Loucy (cell line): ENCODE measurements around the gene CERS6.

Experiments
- H2AFZ ChIP-seq: fragments of 200-600 bp; sonication (generic); 2 replicates; pipeline ENCODE4 v1.6.0; 2016; ENCODE audit warnings: antibody characterized with exemption, mild to moderate bottlenecking, low read length, moderate library complexity
- H3F3A ChIP-seq: fragments of 200-600 bp; 2 replicates; pipeline ENCODE4 v1.6.0; 2016; ENCODE audit warnings: antibody characterized with exemption, low read depth, mild to moderate bottlenecking
- H3K27me3 ChIP-seq: fragments of 200-600 bp; sonication (generic); 2 replicates; pipeline ENCODE4 v1.6.1; 2014; ENCODE audit warnings: low read length, mild to moderate bottlenecking; ENCODE audit not compliant: insufficient read depth, poor library complexity, severe bottlenecking
- H3K36me3 ChIP-seq: fragments of 200-600 bp; sonication (generic); 2 replicates; pipeline ENCODE4 v1.6.1; 2016; ENCODE audit warnings: low read length; ENCODE audit not compliant: insufficient read depth
- H3K4me1 ChIP-seq: fragments of 200-600 bp; sonication (generic); 2 replicates; pipeline ENCODE4 v1.5.1; 2014; ENCODE audit warnings: low read length, mild to moderate bottlenecking; ENCODE audit not compliant: insufficient read depth, poor library complexity, severe bottlenecking
- H3K4me2 ChIP-seq: fragments of 200-600 bp; sonication (generic); 2 replicates; pipeline ENCODE4 v1.6.0; 2014; ENCODE audit warnings: antibody characterized with exemption, low read length, low read depth, mild to moderate bottlenecking; ENCODE audit not compliant: poor library complexity, severe bottlenecking
- H3K4me3 ChIP-seq: fragments of 200-600 bp; sonication (generic); 2 replicates; pipeline ENCODE4 v1.5.1; 2014; ENCODE audit warnings: low read length, mild to moderate bottlenecking, mixed read lengths; ENCODE audit not compliant: poor library complexity, severe bottlenecking
- H3K79me2 ChIP-seq: fragments of 200-600 bp; sonication (generic); 2 replicates; pipeline ENCODE4 v1.6.1; 2014; ENCODE audit warnings: low read length; ENCODE audit not compliant: insufficient read depth
- H3K9ac ChIP-seq: fragments of 200-600 bp; sonication (generic); 2 replicates; pipeline ENCODE4 v1.6.0; 2014; ENCODE audit warnings: mild to moderate bottlenecking, low read depth, low read length, moderate library complexity; ENCODE audit not compliant: poor library complexity, severe bottlenecking
- H3K9me2 ChIP-seq: fragments of 200-600 bp; sonication (generic); replicated peaks from 2 replicates; pipeline ENCODE4 v1.6.1; 2016; ENCODE audit warnings: low read depth, low read length, mixed read lengths
- H3K9me3 ChIP-seq: fragments of 200-600 bp; sonication (generic); 2 replicates; pipeline ENCODE4 v1.6.1; 2014; ENCODE audit warnings: mild to moderate bottlenecking, antibody characterized with exemption, low read length, low read depth; ENCODE audit not compliant: insufficient read depth
- H4K20me1 ChIP-seq: fragments of 200-600 bp; sonication (generic); 2 replicates; pipeline ENCODE4 v1.6.0; 2014; ENCODE audit warnings: antibody characterized with exemption, low read length, mild to moderate bottlenecking; ENCODE audit not compliant: insufficient read depth, poor library complexity, severe bottlenecking
- CTCF ChIP-seq: fragments of 200-600 bp; sonication (generic); conservative IDR thresholded peaks from 2 replicates; pipeline ENCODE4 v1.5.1; 2014; ENCODE audit warnings: mild to moderate bottlenecking, antibody characterized with exemption, low read length
- EZH2phosphoT487 ChIP-seq: fragments of 200-600 bp; IDR thresholded peaks from 2 replicates; pipeline ENCODE4 v1.6.1; 2018; ENCODE audit warnings: antibody characterized with exemption, mild to moderate bottlenecking, moderate library complexity, borderline replicate concordance

CERS6 gene

DNA sequence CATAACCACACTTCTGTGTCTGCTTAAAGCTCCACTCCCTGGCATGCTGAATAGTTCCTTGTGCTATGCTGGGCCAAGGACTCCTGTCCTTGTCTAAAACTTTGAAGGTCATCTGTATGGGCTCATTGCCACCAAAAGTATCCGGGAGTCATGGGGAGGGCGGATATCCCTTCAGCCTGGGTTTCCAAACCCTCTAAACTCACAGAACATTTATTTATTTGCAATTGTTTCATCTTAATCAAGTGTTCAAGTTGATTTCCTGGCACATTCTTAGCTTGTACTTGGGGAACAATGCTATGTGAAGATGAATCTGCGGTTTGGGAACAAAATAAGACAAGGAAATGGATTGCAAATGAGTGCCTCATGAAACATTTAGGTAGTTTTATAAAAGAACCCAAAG, 348.1 kb downstream of the CERS6 start:
- no peak overlapping the region for H3K4me2 ChIP-seq
- no peaks in the 10 kb centered on the region for H3K9me2 ChIP-seq
- no peaks in the 10 kb centered on the region for H3K9me3 ChIP-seq
- no peak overlapping the region for H3K9ac ChIP-seq
- H4K20me1 ChIP-seq: no peaks in the 10 kb centered on the region
- H2AFZ ChIP-seq: no peak overlapping the region
- H3F3A ChIP-seq: no peaks in the 10 kb centered on the region
- H3K36me3 ChIP-seq: no peaks in the 10 kb centered on the region
- no peaks in the 10 kb centered on the region for H3K4me1 ChIP-seq
- no peak overlapping the region for H3K4me3 ChIP-seq
- no peaks in the 10 kb centered on the region for H3K79me2 ChIP-seq
- TF ChIP-seq CTCF (no peak), EZH2phosphoT487 (no peak)
- H3K27me3 ChIP-seq: no peaks in the 10 kb centered on the region

DNA sequence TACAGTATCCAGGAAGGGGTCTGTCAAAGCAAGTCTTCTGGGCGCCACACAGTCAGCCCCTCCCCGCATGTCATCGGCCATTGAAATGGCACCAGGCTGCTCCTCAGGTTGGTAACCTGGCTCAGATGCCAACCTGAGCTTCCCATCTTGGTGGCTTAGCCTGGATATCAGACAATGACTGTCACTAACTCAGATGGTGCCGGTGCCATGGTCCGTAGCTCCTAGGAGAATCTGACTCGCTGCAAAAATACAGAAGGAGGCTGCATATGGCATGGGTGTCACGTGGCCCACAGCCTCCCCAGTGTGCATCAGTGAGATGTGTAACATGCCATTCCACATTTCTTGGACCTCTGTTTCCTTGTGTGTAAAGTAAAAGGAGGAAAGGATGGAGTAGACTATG, 349.5 kb downstream of the CERS6 start:
- no peaks in the 10 kb centered on the region for H3K27me3 ChIP-seq
- H3K36me3 ChIP-seq: no peaks in the 10 kb centered on the region
- H2AFZ ChIP-seq: no peak overlapping the region
- H3K4me2 ChIP-seq: no peak overlapping the region
- no peaks in the 10 kb centered on the region for H4K20me1 ChIP-seq
- H3K9me2 ChIP-seq: no peaks in the 10 kb centered on the region
- no peaks in the 10 kb centered on the region for H3K4me1 ChIP-seq
- no peaks in the 10 kb centered on the region for H3F3A ChIP-seq
- no peaks in the 10 kb centered on the region for H3K9me3 ChIP-seq
- no peaks in the 10 kb centered on the region for H3K79me2 ChIP-seq
- no peak overlapping the region for H3K4me3 ChIP-seq
- H3K9ac ChIP-seq: no peak overlapping the region
- TF ChIP-seq CTCF (no peak), EZH2phosphoT487 (no peak)

GRCh38 chr2:168809537-168809936, 353.5 kb downstream of the CERS6 start:
- no peak for TF ChIP-seq CTCF
- TF ChIP-seq EZH2phosphoT487: no peak

More at GRCh38 chr2:168809537-168809936, 353.5 kb downstream of the CERS6 start:
- H3K4me3 ChIP-seq: no peak overlapping the region
- H3K27me3 ChIP-seq: no peaks in the 10 kb centered on the region
- H3K79me2 ChIP-seq: no peaks in the 10 kb centered on the region
- H3F3A ChIP-seq: no peaks in the 10 kb centered on the region
- H2AFZ ChIP-seq: no peak overlapping the region
- no peaks in the 10 kb centered on the region for H3K4me1 ChIP-seq
- H3K4me2 ChIP-seq: no peak overlapping the region
- no peaks in the 10 kb centered on the region for H3K36me3 ChIP-seq
- H3K9ac ChIP-seq: no peak overlapping the region
- H4K20me1 ChIP-seq: no peaks in the 10 kb centered on the region
- no peaks in the 10 kb centered on the region for H3K9me3 ChIP-seq
- no peaks in the 10 kb centered on the region for H3K9me2 ChIP-seq
